ENCODE measurements around the gene SLC17A7.
A peak's percentile ranks its signal among the peaks of the same experiment; 100 is the strongest.
"Not testable (repeated sequence)": the region's sequence is repeated elsewhere in the genome, so short reads cannot be mapped to it uniquely, and the experiment has no call there.

SLC17A7 gene

GRCh38 chr19:49469828-49470614 lies 28.7 kb upstream of the SLC17A7 start:
- no peak for FAIRE-seq

GRCh38 chr19:49468746-49469447 lies 27.6 kb upstream of the SLC17A7 start:
- FAIRE-seq, result peak; percentile 72

DNA sequence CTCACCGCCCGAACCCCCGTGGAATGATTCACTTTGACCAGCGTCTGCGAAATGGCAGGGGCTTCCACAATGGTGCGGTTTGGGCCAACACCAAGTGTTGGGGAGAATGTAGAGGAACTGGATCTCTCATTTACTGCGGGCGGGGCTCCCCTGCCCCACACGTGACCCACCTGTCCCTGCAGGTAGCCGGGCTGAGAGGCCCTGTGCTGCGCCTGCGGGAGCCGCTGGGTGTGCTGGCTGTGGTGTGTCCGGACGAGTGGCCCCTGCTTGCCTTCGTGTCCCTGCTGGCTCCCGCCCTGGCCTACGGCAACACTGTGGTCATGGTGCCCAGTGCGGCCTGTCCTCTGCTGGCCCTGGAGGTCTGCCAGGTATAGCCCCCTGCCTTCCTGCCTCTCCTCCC lies 26.9 kb upstream of the SLC17A7 start:
- no peak for FAIRE-seq

GRCh38 chr19:49465371-49465770 lies 24.0 kb upstream of the SLC17A7 start:
- FAIRE-seq, result no peak

DNA sequence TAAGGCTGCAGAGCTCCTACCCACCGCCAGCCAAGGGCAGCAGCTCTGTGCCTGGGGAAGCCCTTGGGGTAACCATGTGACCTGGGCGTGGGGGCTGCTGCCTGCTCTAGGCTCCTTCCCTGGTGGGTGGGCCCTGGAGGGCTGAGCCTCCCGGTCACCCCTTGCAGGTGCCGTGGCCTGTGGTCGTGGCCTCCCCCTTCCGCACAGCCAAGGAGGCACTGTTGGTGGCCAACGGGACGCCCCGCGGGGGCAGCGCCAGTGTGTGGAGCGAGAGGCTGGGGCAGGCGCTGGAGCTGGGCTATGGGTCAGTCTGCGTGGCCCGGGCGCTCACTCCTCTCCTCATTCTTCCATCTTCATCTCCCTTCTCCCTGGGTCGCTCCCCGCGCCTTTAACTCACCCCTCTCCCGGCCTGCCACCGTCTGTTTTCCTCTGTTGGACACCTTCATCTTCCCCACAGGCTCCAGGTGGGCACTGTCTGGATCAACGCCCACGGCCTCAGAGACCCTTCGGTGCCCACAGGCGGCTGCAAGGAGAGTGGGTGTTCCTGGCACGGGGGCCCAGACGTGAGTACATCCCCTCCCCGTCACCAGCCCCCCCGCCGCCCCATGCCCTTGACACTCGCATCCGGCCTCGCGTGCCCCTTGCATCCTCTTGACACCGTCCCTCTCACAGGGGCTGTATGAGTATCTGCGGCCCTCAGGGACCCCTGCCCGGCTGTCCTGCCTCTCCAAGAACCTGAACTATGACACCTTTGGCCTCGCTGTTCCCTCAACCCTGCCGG lies 22.8 kb upstream of the SLC17A7 start:
- FAIRE-seq, result no peak

DNA sequence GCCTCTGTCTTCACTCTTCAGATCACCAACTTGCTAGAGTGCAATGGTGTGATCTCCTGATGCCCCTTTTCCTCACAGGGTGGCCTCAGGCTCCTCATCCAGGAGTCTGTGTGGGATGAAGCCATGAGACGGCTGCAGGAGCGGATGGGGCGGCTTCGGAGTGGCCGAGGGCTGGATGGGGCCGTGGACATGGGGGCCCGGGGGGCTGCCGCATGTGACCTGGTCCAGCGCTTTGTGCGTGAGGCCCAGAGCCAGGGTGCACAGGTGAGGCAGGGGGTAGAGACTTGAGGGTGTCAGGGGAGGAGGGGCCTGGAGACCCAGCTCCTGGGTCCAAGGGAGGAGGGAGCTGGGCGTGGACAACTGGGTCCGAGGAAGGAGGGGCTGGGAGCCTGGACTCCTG lies 21.2 kb upstream of the SLC17A7 start:
- FAIRE-seq, result no peak

DNA sequence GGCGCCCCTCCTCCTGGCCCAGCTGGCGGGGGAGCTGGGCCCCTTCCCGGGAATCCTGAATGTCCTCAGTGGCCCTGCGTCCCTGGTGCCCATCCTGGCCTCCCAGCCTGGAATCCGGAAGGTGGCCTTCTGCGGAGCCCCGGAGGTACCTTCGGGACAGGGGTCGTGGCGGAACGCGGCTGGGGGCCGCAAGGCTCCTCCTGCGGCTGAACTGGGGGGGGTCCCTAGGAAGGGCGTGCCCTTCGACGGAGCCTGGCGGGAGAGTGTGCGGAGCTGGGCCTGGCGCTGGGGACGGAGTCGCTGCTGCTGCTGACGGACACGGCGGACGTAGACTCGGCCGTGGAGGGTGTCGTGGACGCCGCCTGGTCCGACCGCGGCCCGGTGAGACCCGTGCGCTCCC lies 20.3 kb upstream of the SLC17A7 start:
- no peak for FAIRE-seq

DNA sequence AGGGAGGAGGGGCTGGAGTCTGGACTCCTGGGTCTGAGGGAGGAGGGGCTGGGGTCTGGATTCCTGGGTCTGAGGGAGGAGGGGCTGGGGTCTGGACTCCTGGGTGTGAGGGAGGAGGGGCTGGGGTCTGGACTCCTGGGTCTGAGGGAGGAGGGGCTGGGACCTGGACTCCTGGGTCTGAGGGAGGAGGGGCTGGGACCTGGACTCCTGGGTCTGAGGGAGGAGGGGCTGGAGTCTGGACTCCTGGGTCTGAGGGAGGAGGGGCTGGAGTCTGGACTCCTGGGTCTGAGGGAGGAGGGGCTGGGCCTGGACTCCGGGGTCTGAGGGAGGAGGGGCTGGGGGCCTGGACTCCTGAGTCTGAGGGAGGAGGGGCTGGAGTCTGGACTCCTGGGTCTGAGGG lies 19.8 kb upstream of the SLC17A7 start:
- not testable (repeated sequence) for FAIRE-seq

DNA sequence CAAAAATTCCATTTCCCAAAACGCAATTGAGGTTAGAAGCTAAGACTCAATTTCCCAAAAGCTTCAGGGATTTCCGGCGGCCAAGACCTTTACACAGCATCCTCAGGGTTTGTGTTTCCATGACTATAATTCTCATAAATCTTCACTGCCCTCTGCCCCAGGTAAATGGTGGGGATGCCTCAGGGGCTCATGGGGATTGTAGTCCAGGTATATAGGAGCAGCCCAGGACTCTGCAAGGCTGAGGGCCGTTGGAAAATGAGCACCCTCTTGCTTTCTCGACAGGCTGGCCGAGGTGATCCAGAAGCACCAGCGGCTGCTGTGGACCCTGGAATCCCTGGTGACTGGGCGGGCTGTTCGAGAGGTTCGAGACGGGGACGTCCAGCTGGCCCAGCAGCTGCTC lies 18.1 kb upstream of the SLC17A7 start:
- no peak for FAIRE-seq

- FAIRE-seq, result no peak
Measured at GRCh38 chr19:49458567-49458903, 17.2 kb upstream of the SLC17A7 start.

DNA sequence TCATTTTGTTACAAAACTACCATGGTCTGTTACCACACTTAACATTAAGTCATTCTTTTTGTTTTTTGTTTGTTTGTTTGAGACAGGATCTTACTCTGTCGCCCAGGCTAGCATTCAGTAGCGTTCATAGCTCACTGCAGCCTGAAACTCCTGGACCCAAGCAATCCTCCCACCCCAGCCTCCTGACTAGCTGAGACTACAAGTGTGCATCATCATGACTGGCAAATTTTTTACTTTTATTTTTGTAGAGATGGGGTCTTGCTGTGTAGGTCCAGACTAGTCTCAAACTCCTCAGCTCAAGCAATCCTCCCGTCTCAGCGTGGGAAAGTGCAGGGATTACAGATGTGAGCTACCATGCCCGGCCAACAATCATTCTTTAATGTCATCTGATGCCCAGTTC lies 15.0 kb upstream of the SLC17A7 start:
- FAIRE-seq, result no peak

DNA sequence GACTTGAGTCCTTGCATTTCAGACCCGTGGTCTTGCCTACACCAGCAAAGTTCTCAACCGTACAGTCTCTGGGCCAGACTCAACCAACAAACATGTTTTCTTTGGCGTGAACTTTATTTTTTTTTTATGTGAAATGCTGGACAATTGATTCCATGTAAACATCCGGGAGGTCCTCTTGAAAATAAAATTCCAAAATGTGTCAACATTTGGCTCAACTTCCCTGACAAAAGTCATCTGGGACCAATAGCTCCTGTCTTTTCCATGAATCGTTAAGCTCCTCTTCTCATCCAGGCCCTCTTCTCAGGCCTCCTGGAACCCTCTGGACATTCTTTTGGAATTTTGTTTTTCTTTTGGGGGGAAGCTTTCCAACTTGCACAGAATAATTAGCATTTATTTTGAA lies 14.4 kb upstream of the SLC17A7 start:
- FAIRE-seq, result no peak

DNA sequence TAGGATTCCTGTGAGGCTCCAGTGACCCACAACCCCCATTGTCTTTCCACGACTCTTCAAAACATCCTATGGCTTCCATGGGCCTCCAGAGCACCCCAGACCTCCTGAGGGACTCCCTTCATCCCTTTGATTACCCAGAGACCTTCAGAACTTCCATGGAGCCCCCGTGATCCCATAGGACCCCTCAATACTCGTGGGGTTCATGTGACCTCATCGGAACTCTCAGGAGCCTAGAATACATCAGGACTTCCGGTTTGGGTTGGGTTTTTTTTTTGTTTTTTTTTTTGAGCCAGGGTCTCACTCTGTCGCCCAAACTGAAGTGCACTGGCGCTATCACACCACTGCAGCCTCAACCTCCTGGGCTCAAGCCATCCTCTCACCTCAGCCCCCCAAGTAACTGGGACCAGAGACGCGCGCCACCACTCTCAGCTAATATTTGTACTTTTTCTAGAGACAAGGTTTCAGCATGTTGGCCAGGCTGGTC lies 12.5 kb upstream of the SLC17A7 start:
- no peak for FAIRE-seq

- peak; percentile 94 for FAIRE-seq
Measured at GRCh38 chr19:49453013-49453756, 11.9 kb upstream of the SLC17A7 start, which contains the start of gene ALDH16A1. Gene ALDH16A1, plus strand, starts transcription at chr19:49453225. Its CDS starts 107 bp downstream, at chr19:49453332.

DNA sequence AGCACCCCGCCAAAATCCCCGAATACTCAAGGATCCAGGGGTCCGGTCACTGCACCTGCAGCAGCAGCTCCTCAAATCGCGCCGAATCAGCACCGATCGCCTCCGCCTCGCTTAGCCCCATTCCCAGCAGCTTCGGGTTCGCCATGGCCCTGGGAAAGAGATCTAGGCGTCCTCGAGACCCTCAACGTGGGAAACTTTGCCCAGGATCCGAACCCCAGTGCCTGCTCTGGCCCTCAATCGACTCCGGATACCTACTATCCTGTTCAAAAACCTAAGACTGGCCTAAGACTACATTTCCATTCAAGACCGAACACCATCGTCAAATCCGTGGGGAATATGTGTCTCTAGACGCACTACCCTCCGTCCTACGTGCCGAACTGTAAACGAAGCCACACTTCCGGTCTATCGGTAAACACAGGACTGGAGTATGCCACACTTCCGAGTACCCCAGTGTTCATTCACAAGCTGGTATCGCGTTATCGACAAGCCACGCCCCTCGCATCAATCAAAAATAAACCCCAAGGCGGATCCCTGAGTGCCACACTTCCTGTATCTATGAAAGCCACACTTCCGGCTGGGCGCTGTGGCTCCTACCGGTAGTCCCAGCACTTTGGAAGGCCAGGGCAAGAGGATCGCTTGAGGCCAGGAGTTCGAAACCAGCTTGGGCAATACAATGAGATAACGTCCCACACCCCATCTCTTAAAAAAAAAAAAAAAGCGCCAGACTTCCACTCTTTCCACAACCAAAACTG lies 10.3 kb upstream of the SLC17A7 start, which contains the start of gene PIH1D1:
Gene PIH1D1, minus strand, starts transcription at position 385 of the 752 bp plus-strand sequence. Its CDS starts 240 bp downstream, at position 145.
- peak; percentile 93 for FAIRE-seq

GRCh38 chr19:49450405-49450804 lies 9.1 kb upstream of the SLC17A7 start:
- no peak for FAIRE-seq

- FAIRE-seq, result no peak
Measured at GRCh38 chr19:49448432-49448786, 7.1 kb upstream of the SLC17A7 start.

GRCh38 chr19:49447485-49448431 lies 6.4 kb upstream of the SLC17A7 start:
- FAIRE-seq, result no peak

GRCh38 chr19:49445997-49446396 lies 4.7 kb upstream of the SLC17A7 start:
- FAIRE-seq, result no peak

- not testable (repeated sequence) for FAIRE-seq
Measured at GRCh38 chr19:49444100-49444700, 2.9 kb upstream of the SLC17A7 start.
